HG02981 (cell line): ENCODE results near the gene WNT7B.

Experiments used
- ATAC-seq: cut with Tn5 transposase; IDR thresholded peaks from one replicate; pipeline ENCODE4 v1.9.1; 2021; ENCODE audit warnings: mild to moderate bottlenecking, moderate library complexity; ENCODE audit not compliant: unreplicated experiment

Gene WNT7B

GRCh38 chr22:45974498-45974897, 2.5 kb downstream of the WNT7B start:
- ATAC-seq, result no peak

GRCh38 chr22:45972889-45973253, 4.1 kb downstream of the WNT7B start:
- no peak for ATAC-seq

GRCh38 chr22:45972091-45972888, 4.7 kb downstream of the WNT7B start:
- no peak for ATAC-seq

- no peak for ATAC-seq
Observed at GRCh38 chr22:45971408-45972028, 5.4 kb downstream of the WNT7B start.

GRCh38 chr22:45970705-45971407, 6.1 kb downstream of the WNT7B start:
- no peak for ATAC-seq

- no peak for ATAC-seq
Observed at GRCh38 chr22:45969801-45970470, 7.0 kb downstream of the WNT7B start.

GRCh38 chr22:45969414-45969799, 7.6 kb downstream of the WNT7B start:
- no peak for ATAC-seq

GRCh38 chr22:45968751-45969413, 8.1 kb downstream of the WNT7B start:
- ATAC-seq, result no peak

GRCh38 chr22:45968003-45968650, 8.8 kb downstream of the WNT7B start:
- no peak for ATAC-seq

GRCh38 chr22:45966895-45967365, 10.0 kb downstream of the WNT7B start:
- ATAC-seq, result no peak

GRCh38 chr22:45966320-45966894, 10.6 kb downstream of the WNT7B start:
- no peak for ATAC-seq

- no peak for ATAC-seq
Observed at GRCh38 chr22:45965563-45965962, 11.4 kb downstream of the WNT7B start.

- ATAC-seq, result no peak
Observed at GRCh38 chr22:45964926-45965527, 11.9 kb downstream of the WNT7B start.

GRCh38 chr22:45964372-45964771, 12.6 kb downstream of the WNT7B start:
- no peak for ATAC-seq

- ATAC-seq, result no peak
Observed at GRCh38 chr22:45963821-45964220, 13.1 kb downstream of the WNT7B start.

- ATAC-seq, result no peak
Observed at GRCh38 chr22:45962756-45963324, 14.1 kb downstream of the WNT7B start.

- ATAC-seq, result no peak
Observed at GRCh38 chr22:45962434-45962718, 14.6 kb downstream of the WNT7B start.

- ATAC-seq, result no peak
Observed at GRCh38 chr22:45961679-45962433, 15.1 kb downstream of the WNT7B start.
